Endothelial cell of umbilical vein (primary cell): ENCODE results near the gene MRPL12. TPM values are rescaled to one million over a fixed set of nuclear protein-coding genes. Genes with fewer than 3 reads are reported as not detected.

Source experiments
- BruUV-seq: library from RNA; stranded (reverse); fragments of 400-500 nt; replicated peaks from 2 replicates; lab custom pipeline; 2021; lab: Mats Ljungman, UMichigan
- CTCF ChIA-PET: fragments of 300-600, 350-600 bp; sonication (Branson Sonifier 250); formaldehyde crosslinking; loops from one replicate; lab custom pipeline; 2021; ENCODE audit warnings: antibody characterized with exemption, inconsistent platforms; lab: Charles Lee
- POLR2A ChIA-PET: fragments of 300-600, 350-600 bp; sonication (Branson Sonifier 250); formaldehyde crosslinking; loops from one replicate; lab custom pipeline; 2021; ENCODE audit warnings: antibody characterized with exemption, inconsistent platforms; lab: Charles Lee
- DNase-seq: peaks from one replicate; pipeline ENCODE4 v3.0.0-alpha.2; 2011; ENCODE audit warnings: low read depth, low spot score
- FAIRE-seq: peaks from 2 replicates; lab custom pipeline; 2011; peaks lifted over from hg19 to GRCh38; lab: Jason Lieb, UNC
- H2AFZ ChIP-seq: 2 replicates; pipeline ENCODE4 v1.6.0; 2012; ENCODE audit warnings: low read depth, low read length, control low read depth, inconsistent platforms
- H3K27ac ChIP-seq: 2 replicates; pipeline ENCODE4 v1.5.1; 2011; ENCODE audit warnings: low read depth, mild to moderate bottlenecking, control low read depth, low read length, moderate library complexity; ENCODE audit not compliant: insufficient read depth
- H3K27me3 ChIP-seq, 2 experiments: 2 replicates each; pipeline versions ENCODE4 v1.6.0 to v1.6.1; 2011; ENCODE audit warnings: low read length in 2 of 2, mixed read lengths in 1 of 2; ENCODE audit not compliant: control insufficient read depth in 2 of 2, insufficient read depth in 2 of 2
- H3K36me3 ChIP-seq, 2 experiments: 2 replicates in 1 of 2; 3 replicates in 1 of 2; pipeline ENCODE4 v1.5.1; 2011; ENCODE audit warnings: low read length in 2 of 2, mild to moderate bottlenecking in 1 of 2, moderate library complexity in 1 of 2; ENCODE audit not compliant: control insufficient read depth in 2 of 2, insufficient read depth in 2 of 2; ENCODE audit errors: extremely low read depth in 1 of 2
- H3K4me1 ChIP-seq: 3 replicates; pipeline ENCODE4 v1.5.1; 2011; ENCODE audit warnings: mild to moderate bottlenecking, low read length; ENCODE audit not compliant: control insufficient read depth, insufficient read depth; ENCODE audit errors: extremely low read depth
- H3K4me2 ChIP-seq: 2 replicates; pipeline ENCODE4 v1.6.1; 2011; ENCODE audit warnings: low read length, control low read depth, mixed read lengths; ENCODE audit not compliant: insufficient read depth
- H3K4me3 ChIP-seq, 3 experiments: fragments of 200-600 bp in 1 of 3; sonication (generic), shearing (Covaris generic) in 1 of 3; replicated peaks in 1 of 3; 2 replicates each; pipeline ENCODE4 v1.5.1; 2011 to 2016; ENCODE audit warnings: control low read depth in 3 of 3, low read length in 3 of 3, mild to moderate bottlenecking in 2 of 3, inconsistent platforms in 1 of 3, low read depth in 1 of 3, moderate library complexity in 1 of 3; ENCODE audit not compliant: insufficient read depth in 1 of 3
- H3K79me2 ChIP-seq: 2 replicates; pipeline ENCODE4 v1.6.0; 2012; ENCODE audit warnings: low read length, inconsistent platforms; ENCODE audit not compliant: control insufficient read depth, insufficient read depth
- H3K9ac ChIP-seq: replicated peaks from 2 replicates; pipeline ENCODE3; 2011; ENCODE audit warnings: low read length, control low read depth; ENCODE audit not compliant: insufficient read depth; ENCODE audit errors: extremely low read depth
- H3K9me1 ChIP-seq: replicated peaks from 3 replicates; pipeline ENCODE4 v1.6.0; 2011; ENCODE audit warnings: mild to moderate bottlenecking, low read length; ENCODE audit not compliant: control insufficient read depth, insufficient read depth; ENCODE audit errors: extremely low read depth
- H3K9me3 ChIP-seq: replicated peaks from 2 replicates; pipeline ENCODE4 v1.5.1; 2012; ENCODE audit warnings: low read length, inconsistent platforms; ENCODE audit not compliant: control insufficient read depth, insufficient read depth
- H4K20me1 ChIP-seq: replicated peaks from 2 replicates; pipeline ENCODE3; 2011; ENCODE audit warnings: mild to moderate bottlenecking, low read length; ENCODE audit not compliant: control insufficient read depth, insufficient read depth; ENCODE audit errors: extremely low read depth
- GATA2 ChIP-seq: IDR thresholded peaks from 2 replicates; pipeline ENCODE4 v1.7.0; 2011; ENCODE audit warnings: low read depth, mild to moderate bottlenecking, moderate library complexity, mixed read lengths, low read length; ENCODE audit not compliant: insufficient read length, insufficient read depth
- JUN ChIP-seq: IDR thresholded peaks from 2 replicates; pipeline ENCODE4 v1.6.1; 2011; ENCODE audit warnings: borderline replicate concordance, low read depth; ENCODE audit not compliant: insufficient read length, insufficient read depth
- MYC ChIP-seq: IDR thresholded peaks from one replicate; pipeline ENCODE4 v1.6.1; 2011; ENCODE audit warnings: mild to moderate bottlenecking, low read depth, low read length
- POLR2A ChIP-seq: IDR thresholded peaks from 2 replicates; pipeline ENCODE4 v1.6.1; 2012; ENCODE audit warnings: low read depth, mild to moderate bottlenecking, control low read depth, low read length
- POLR2AphosphoS5 ChIP-seq: IDR thresholded peaks from 2 replicates; pipeline ENCODE4 v1.6.1; 2012; ENCODE audit warnings: low read depth, mild to moderate bottlenecking, control low read depth, low read length, moderate library complexity; ENCODE audit not compliant: insufficient read depth
- dilution Hi-C: fragments of 300-500 bp; cut with MboI; formaldehyde crosslinking; loops from one replicate; pipeline ENCODE4 v1.15.0; 2019; ENCODE audit warnings: low sequenced_read_pairs; ENCODE audit not compliant: extremely low pct_ligation_motif_present
- intact Hi-C: fragments of 100-400 bp; cut with micrococcal nuclease; formaldehyde crosslinking; loops from one replicate; pipeline ENCODE4 v1.10.0; 2022
- polyA plus RNA-seq, 4 experiments: library from polyadenylated mRNA; depleted of rRNA in 3 of 4; stranded (reverse) in 3 of 4; unstranded in 1 of 4; fragments of >200 nt; gene quantifications; 2 replicates each; pipeline versions ENCODE4 v1.2.1 to v1.2.3, GENCODE V29; 2011 to 2012; ENCODE audit warnings: missing spikeins in 1 of 4
- total RNA-seq: library from RNA; stranded (reverse); gene quantifications from 2 replicates; pipeline ENCODE4 v1.2.3, GENCODE V29; 2021
- TF ChIP-seq, protein P1 (sequence below): IDR thresholded peaks from 2 replicates; pipeline ENCODE4 v1.6.1; 2011; ENCODE audit not compliant: insufficient read depth, insufficient read length
- TF ChIP-seq, protein P2 (sequence below), 2 donors: IDR thresholded peaks; 1 replicate in 1 of 2; 2 replicates in 1 of 2; pipeline ENCODE4 v1.5.1; 2011; ENCODE audit warnings: low read length in 2 of 2, mild to moderate bottlenecking in 2 of 2, moderate library complexity in 2 of 2, control low read depth in 1 of 2, inconsistent platforms in 1 of 2, low read depth in 1 of 2; ENCODE audit not compliant: insufficient read depth in 1 of 2; ENCODE audit errors: extremely low read depth in 1 of 2

MRPL12 gene
- total and polyA plus RNA-seq, 2 donors (not counting 3 experiments of a cell fraction or from before 2014, with no cell fraction given), result 91.9 to 99.9 TPM

DNA sequence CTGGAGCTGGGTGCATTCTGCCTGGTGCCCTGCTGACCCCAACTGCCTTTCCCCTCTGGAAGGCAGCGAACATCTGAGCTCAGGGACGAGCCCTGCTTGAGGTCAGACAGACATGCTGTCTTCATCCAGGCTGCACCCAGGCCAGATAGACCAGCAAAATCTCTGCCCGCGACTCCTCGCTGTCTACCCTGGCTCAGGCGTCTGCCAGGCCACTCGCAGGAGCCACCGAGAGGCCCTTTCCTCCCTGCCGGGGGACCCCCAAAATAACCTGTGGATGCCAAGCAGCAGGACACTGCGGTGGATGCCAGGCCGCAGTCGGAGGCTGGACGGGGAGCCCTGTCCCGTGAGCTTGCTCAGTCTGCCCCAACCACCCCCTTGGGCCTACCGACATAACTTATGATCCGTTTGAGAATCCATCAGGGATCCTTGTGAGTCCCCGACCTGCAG lies 5.6 kb downstream of the MRPL12 start:
- Histone ChIP-seq H3K9me1 (no peaks in the 10 kb centered on the region), H3K9ac (no peak overlapping the region)

More for the DNA sequence above, 5.6 kb downstream of the MRPL12 start:
- no peak for DNase-seq
- TF ChIP-seq POLR2AphosphoS5 (no peak), JUN (no peak), GATA2 (no peak), POLR2A (peak; percentile 16), MYC (no peak)
- TF ChIP-seq, protein P1, sequence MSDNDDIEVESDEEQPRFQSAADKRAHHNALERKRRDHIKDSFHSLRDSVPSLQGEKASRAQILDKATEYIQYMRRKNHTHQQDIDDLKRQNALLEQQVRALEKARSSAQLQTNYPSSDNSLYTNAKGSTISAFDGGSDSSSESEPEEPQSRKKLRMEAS, result no peak
- TF ChIP-seq, protein P2, sequence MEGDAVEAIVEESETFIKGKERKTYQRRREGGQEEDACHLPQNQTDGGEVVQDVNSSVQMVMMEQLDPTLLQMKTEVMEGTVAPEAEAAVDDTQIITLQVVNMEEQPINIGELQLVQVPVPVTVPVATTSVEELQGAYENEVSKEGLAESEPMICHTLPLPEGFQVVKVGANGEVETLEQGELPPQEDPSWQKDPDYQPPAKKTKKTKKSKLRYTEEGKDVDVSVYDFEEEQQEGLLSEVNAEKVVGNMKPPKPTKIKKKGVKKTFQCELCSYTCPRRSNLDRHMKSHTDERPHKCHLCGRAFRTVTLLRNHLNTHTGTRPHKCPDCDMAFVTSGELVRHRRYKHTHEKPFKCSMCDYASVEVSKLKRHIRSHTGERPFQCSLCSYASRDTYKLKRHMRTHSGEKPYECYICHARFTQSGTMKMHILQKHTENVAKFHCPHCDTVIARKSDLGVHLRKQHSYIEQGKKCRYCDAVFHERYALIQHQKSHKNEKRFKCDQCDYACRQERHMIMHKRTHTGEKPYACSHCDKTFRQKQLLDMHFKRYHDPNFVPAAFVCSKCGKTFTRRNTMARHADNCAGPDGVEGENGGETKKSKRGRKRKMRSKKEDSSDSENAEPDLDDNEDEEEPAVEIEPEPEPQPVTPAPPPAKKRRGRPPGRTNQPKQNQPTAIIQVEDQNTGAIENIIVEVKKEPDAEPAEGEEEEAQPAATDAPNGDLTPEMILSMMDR (IDR thresholded peaks at IDR 0.05; ENCODE audit: extremely low read depth in 1 of 2, insufficient read depth in 1 of 2, low read depth in 1 of 2, low read length in 2 of 2), result no peak
- Histone ChIP-seq H3K4me1 (peaks cover 25% of the 10 kb centered on the region), H3K9me3 (no peaks in the 10 kb centered on the region), H3K27me3 (no peaks in the 10 kb centered on the region), H3K36me3 (peaks cover 3 to 15% of the 10 kb centered on the region in 2 experiments), H3K27ac (no peak overlapping the region), H3K79me2 (peaks cover 10% of the 10 kb centered on the region), H3K4me2 (no peak overlapping the region), H2AFZ (no peak overlapping the region), H4K20me1 (no peaks in the 10 kb centered on the region), H3K4me3 (no peak overlapping the region)
- FAIRE-seq, result no peak
- CTCF ChIA-PET, result no interaction called here
- intact Hi-C loops, result no loop called here
- BruUV-seq, result no TSS peak
- dilution Hi-C loops, result no loop called here
- POLR2A ChIA-PET, result no interaction called here
